Transverse colon (tissue), 4 donors: Measurements from ENCODE around the gene PYGO1.

ENCODE experiments used
- EP300 ChIP-seq: sonication (generic); formaldehyde crosslinking; IDR thresholded peaks from one replicate; pipeline ENCODE4 v1.6.1; 2017; ENCODE audit warnings: antibody characterized with exemption, low read depth
- POLR2A ChIP-seq: fragments of 450-650 bp; IDR thresholded peaks from one replicate; pipeline ENCODE4 v1.6.1; 2016; ENCODE audit warnings: antibody characterized with exemption, mild to moderate bottlenecking, moderate library complexity
- POLR2AphosphoS5 ChIP-seq, 3 donors: sonication (generic); formaldehyde crosslinking; IDR thresholded peaks; one replicate each; pipeline ENCODE4 v1.6.1; 2016; ENCODE audit warnings: antibody characterized with exemption in 3 of 3
- TF ChIP-seq, protein P1 (sequence below), 5 experiments: fragments of 200-600 bp in 3 of 5; fragments of 450-650 bp in 2 of 5; sonication (generic) in 3 of 5; IDR thresholded peaks; 1 replicate in 2 of 5; 2 replicates in 3 of 5; pipeline ENCODE4 v1.5.1; 2016 to 2017; ENCODE audit warnings: antibody characterized with exemption in 5 of 5, inconsistent platforms in 3 of 5, mild to moderate bottlenecking in 2 of 5, moderate library complexity in 1 of 5

DNA sequence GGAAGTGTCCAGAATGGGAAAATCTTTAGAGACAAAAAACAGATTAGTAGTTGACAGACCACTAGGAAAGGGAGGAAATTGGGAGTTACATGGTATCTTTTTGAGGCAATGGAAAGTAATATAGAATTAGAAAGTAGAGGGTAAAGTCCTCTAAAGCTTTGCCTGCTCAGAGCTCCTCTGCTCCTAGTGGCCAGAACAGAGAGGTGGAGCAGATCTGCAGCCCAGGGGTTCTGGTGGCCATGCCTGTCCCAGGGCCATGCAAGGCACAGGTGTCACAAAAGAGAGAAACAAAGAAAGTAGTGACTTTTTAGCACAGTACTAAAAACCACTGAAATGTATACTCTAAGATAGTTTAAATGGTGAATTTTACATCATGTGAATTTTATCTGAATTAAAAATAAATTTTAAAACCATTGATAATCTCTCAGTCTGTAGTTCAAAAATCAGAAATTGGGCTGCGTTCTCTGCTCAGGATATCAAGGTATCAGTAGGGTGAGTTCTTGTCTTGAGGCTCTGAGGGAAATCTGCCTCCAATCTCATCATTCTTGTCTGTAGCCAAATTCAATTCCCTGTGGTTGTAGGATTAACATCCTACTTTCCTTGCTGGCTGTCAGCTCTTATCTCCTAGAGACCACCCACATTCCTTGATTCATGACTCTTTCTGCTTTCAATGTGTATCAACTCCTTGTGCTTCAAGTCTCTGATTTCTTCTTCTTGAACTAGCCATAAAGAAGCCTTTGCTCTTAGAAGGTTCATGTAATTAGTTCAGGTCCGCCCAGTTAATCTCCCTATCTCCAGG, 23.6 kb downstream of the PYGO1 start:
- TF ChIP-seq, protein P1, sequence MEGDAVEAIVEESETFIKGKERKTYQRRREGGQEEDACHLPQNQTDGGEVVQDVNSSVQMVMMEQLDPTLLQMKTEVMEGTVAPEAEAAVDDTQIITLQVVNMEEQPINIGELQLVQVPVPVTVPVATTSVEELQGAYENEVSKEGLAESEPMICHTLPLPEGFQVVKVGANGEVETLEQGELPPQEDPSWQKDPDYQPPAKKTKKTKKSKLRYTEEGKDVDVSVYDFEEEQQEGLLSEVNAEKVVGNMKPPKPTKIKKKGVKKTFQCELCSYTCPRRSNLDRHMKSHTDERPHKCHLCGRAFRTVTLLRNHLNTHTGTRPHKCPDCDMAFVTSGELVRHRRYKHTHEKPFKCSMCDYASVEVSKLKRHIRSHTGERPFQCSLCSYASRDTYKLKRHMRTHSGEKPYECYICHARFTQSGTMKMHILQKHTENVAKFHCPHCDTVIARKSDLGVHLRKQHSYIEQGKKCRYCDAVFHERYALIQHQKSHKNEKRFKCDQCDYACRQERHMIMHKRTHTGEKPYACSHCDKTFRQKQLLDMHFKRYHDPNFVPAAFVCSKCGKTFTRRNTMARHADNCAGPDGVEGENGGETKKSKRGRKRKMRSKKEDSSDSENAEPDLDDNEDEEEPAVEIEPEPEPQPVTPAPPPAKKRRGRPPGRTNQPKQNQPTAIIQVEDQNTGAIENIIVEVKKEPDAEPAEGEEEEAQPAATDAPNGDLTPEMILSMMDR (IDR thresholded peaks at IDR 0.05), result no peak
- TF ChIP-seq POLR2A (no peak), EP300 (no peak), POLR2AphosphoS5 (IDR thresholded peaks at IDR 0.05) (no peak)
